Ishikawa (cell line): ENCODE data around the gene SNTG2.

Source experiments
- CEBPB ChIP-seq: IDR thresholded peaks from 2 replicates; pipeline ENCODE4 v1.6.1; 2012
- CREB1 ChIP-seq: IDR thresholded peaks from 2 replicates; pipeline ENCODE4 v1.6.1; 2012; ENCODE audit warnings: low read depth
- EGR1 ChIP-seq: IDR thresholded peaks from 2 replicates; pipeline ENCODE4 v1.6.1; 2012
- EP300 ChIP-seq: IDR thresholded peaks from 2 replicates; pipeline ENCODE4 v1.6.1; 2012; ENCODE audit warnings: borderline replicate concordance
- FOXM1 ChIP-seq: IDR thresholded peaks from 2 replicates; pipeline ENCODE4 v1.6.1; 2012; ENCODE audit warnings: low read depth, borderline replicate concordance
- NFIC ChIP-seq: IDR thresholded peaks from 2 replicates; pipeline ENCODE4 v1.6.1; 2012
- RAD21 ChIP-seq: IDR thresholded peaks from 2 replicates; pipeline ENCODE4 v1.6.1; 2012; ENCODE audit warnings: low read depth
- REST ChIP-seq: IDR thresholded peaks from 2 replicates; pipeline ENCODE4 v1.6.1; 2012; ENCODE audit warnings: low read depth, mild to moderate bottlenecking
- TAF1 ChIP-seq: IDR thresholded peaks from 2 replicates; pipeline ENCODE4 v1.6.1; 2012; ENCODE audit warnings: low read depth, mild to moderate bottlenecking
- TCF12 ChIP-seq: IDR thresholded peaks from 2 replicates; pipeline ENCODE4 v1.6.1; 2012; ENCODE audit warnings: low read depth
- TEAD4 ChIP-seq: IDR thresholded peaks from 2 replicates; pipeline ENCODE4 v1.6.1; 2012
- USF1 ChIP-seq: IDR thresholded peaks from 2 replicates; pipeline ENCODE4 v1.6.1; 2012
- YY1 ChIP-seq: IDR thresholded peaks from 2 replicates; pipeline ENCODE4 v1.6.1; 2012; ENCODE audit warnings: low read depth
- ZBTB7A ChIP-seq: IDR thresholded peaks from 2 replicates; pipeline ENCODE4 v1.6.1; 2012; ENCODE audit warnings: low read depth
- TF ChIP-seq, protein P1 (sequence below): IDR thresholded peaks from 2 replicates; pipeline ENCODE4 v1.6.1; 2012

SNTG2 gene

GRCh38 chr2:1101011-1101782 is 150.5 kb downstream of the SNTG2 start:
- TF ChIP-seq EGR1: no peak
- TF ChIP-seq NFIC: no peak
- no peak for TF ChIP-seq EP300
- TF ChIP-seq FOXM1: no peak
- TF ChIP-seq TCF12: no peak
- TF ChIP-seq TEAD4: no peak
- no peak for TF ChIP-seq USF1
- TF ChIP-seq REST: no peak
- no peak for TF ChIP-seq TAF1
- TF ChIP-seq CREB1: no peak
- no peak for TF ChIP-seq YY1

- TF ChIP-seq YY1: no peak
- TF ChIP-seq TAF1: no peak
- TF ChIP-seq EGR1: no peak
- TF ChIP-seq CREB1: no peak
- TF ChIP-seq TEAD4: no peak
- no peak for TF ChIP-seq TCF12
- no peak for TF ChIP-seq REST
Measured at GRCh38 chr2:1101982-1102590, 151.4 kb downstream of the SNTG2 start.

DNA sequence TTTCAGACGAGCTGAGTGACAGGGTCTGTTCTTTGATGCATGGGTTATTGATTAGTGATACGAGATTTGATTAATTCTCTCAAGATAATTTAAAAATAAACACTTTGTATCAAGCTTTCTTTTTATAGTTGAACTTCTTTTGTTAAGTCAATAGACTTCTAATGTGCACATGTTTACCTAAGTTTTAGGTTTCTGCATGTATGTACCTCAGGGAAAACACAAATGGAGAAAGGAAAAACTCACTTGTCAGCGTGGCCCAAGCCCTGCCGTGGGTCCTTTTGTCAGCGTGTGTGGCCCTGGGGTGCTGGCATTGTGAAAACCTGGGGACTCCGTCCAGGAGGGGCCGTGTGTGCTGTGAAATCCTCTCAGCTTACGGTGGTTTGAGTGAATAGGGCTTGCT is 153.7 kb downstream of the SNTG2 start:
- no peak for TF ChIP-seq TCF12
- TF ChIP-seq, protein P1, sequence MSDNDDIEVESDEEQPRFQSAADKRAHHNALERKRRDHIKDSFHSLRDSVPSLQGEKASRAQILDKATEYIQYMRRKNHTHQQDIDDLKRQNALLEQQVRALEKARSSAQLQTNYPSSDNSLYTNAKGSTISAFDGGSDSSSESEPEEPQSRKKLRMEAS: no peak
- TF ChIP-seq CEBPB: no peak
- TF ChIP-seq RAD21: no peak
- no peak for TF ChIP-seq CREB1

- no peak for TF ChIP-seq TEAD4
- TF ChIP-seq EP300: no peak
- no peak for TF ChIP-seq RAD21
- no peak for TF ChIP-seq NFIC
- TF ChIP-seq EGR1: no peak
- TF ChIP-seq ZBTB7A: no peak
- TF ChIP-seq TCF12: no peak
- TF ChIP-seq, protein P1: no peak
- no peak for TF ChIP-seq FOXM1
- no peak for TF ChIP-seq REST
Measured at GRCh38 chr2:1115843-1116539, 165.3 kb downstream of the SNTG2 start.

DNA sequence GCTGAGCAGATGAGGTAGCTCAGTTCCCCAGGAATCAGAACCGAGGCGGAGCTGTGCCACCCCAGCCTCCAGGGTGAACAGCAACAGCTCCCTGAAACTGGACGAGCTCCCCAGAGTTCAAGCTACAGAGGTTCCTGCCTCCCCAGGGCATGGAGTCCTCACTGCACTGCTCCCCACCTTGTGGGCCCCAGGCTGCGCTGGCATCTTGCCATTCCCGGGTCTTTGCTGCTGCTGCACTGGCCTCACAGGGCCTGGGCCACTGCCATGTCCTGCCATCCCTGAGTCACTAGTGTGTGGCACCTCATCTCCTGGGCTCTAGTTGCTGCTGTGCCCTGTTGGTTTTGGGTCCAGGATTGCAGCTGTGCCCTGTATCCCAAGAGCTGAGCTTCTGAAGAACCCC is 166.9 kb downstream of the SNTG2 start:
- TF ChIP-seq ZBTB7A (no peak), YY1 (no peak), USF1 (no peak), TCF12 (no peak), NFIC (no peak), FOXM1 (no peak), TAF1 (no peak), REST (no peak), EGR1 (no peak), CREB1 (no peak)
